C4-2B (cell line): Measurements from ENCODE around the gene ACBD3.

Experiments used
- ZFX ChIP-seq: fragments of 450-650 bp; IDR thresholded peaks from 2 replicates; pipeline ENCODE4 v1.6.1; 2017
- TF ChIP-seq, protein P1 (sequence below): fragments of 450-650 bp; conservative IDR thresholded peaks from 2 replicates; pipeline ENCODE4 v1.5.1; 2017; ENCODE audit warnings: mild to moderate bottlenecking

DNA sequence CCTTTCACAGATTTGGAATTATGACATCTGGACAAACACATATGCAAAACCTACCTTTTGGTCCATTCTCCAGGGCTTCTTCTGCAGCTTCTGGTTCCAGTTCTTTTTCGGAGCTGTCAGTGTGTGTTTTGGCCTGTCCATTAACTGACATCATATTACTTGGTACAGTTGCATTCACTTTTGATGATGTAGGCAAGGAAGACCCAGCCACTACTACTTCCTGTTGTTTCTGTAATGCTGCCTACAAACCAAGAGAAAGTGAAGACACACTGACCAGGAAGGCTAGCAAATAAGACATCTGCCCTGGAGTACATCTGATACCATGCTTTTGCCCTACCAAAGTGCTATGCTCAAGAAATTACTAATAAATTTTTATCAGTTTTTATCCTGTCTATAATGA lies 31.9 kb downstream of the ACBD3 start:
- TF ChIP-seq, protein P1, sequence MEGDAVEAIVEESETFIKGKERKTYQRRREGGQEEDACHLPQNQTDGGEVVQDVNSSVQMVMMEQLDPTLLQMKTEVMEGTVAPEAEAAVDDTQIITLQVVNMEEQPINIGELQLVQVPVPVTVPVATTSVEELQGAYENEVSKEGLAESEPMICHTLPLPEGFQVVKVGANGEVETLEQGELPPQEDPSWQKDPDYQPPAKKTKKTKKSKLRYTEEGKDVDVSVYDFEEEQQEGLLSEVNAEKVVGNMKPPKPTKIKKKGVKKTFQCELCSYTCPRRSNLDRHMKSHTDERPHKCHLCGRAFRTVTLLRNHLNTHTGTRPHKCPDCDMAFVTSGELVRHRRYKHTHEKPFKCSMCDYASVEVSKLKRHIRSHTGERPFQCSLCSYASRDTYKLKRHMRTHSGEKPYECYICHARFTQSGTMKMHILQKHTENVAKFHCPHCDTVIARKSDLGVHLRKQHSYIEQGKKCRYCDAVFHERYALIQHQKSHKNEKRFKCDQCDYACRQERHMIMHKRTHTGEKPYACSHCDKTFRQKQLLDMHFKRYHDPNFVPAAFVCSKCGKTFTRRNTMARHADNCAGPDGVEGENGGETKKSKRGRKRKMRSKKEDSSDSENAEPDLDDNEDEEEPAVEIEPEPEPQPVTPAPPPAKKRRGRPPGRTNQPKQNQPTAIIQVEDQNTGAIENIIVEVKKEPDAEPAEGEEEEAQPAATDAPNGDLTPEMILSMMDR: no peak
- no peak for TF ChIP-seq ZFX
